Natural killer cell treated with Interleukin-12 subunit alpha and Interleukin-12 subunit beta and Interleukin-15 and Interleukin-18, amount 100 ng/mL, for 72 hours (primary cell): ENCODE data around the gene TK1. TPM values are rescaled to one million over a fixed set of nuclear protein-coding genes. Genes with fewer than 3 reads are reported as not detected.

ENCODE experiments used
- ATAC-seq, 2 donors: fragments of 150-1000 bp; cut with Tn5 transposase in 1 of 2; sonication (Bioruptor Pico), chemical (Tn5 transposase) in 1 of 2; 2 replicates each; pipeline ENCODE4 v1.10.0; 2021
- DNase-seq: peaks from one replicate; pipeline ENCODE4 v3.0.0; 2022; ENCODE audit warnings: low spot score
- H3K27ac Mint-ChIP-seq, 2 donors: 1 replicate in 1 of 2; 2 replicates in 1 of 2; pipeline ENCODE4 v1.8.0; 2022; ENCODE audit warnings: mixed read lengths in 2 of 2, mild to moderate bottlenecking in 1 of 2, moderate library complexity in 1 of 2
- H3K27me3 Mint-ChIP-seq, 2 donors: 1 replicate in 1 of 2; 2 replicates in 1 of 2; pipeline ENCODE4 v1.8.0; 2022; ENCODE audit warnings: mixed read lengths in 2 of 2
- H3K36me3 Mint-ChIP-seq: one replicate; pipeline ENCODE4 v1.8.0; 2022; ENCODE audit warnings: mixed read lengths
- H3K4me1 Mint-ChIP-seq, 2 donors: 1 replicate in 1 of 2; 2 replicates in 1 of 2; pipeline ENCODE4 v1.8.0; 2022; ENCODE audit warnings: low read depth in 2 of 2, mixed read lengths in 2 of 2, mild to moderate bottlenecking in 1 of 2
- H3K4me3 Mint-ChIP-seq: one replicate; pipeline ENCODE4 v1.8.0; 2022; ENCODE audit warnings: mixed read lengths
- H3K9me3 Mint-ChIP-seq: 2 replicates; pipeline ENCODE4 v1.8.0; 2022; ENCODE audit warnings: mixed read lengths
- total RNA-seq, 2 donors: library from RNA; stranded (reverse); gene quantifications; one replicate each; pipeline ENCODE4 v1.2.3, GENCODE V29; 2022

Gene TK1
- total RNA-seq, 2 donors from 2014 or later: 66.8 to 138 TPM

- Mint-ChIP-seq H3K9me3 (no peaks in the 10 kb centered on the region), H3K4me1 (no peaks in the 10 kb centered on the region), H3K27ac (no peak overlapping the region), H3K27me3 (no peaks in the 10 kb centered on the region), H3K4me3 (no peak overlapping the region), H3K36me3 (no peaks in the 10 kb centered on the region)
- DNase-seq (no peak), ATAC-seq (no peak)
Observed at GRCh38 chr17:78206298-78206697, 19.4 kb upstream of the TK1 start.

GRCh38 chr17:78205124-78205775 is 18.4 kb upstream of the TK1 start:
- H3K27me3 Mint-ChIP-seq: no peaks in the 10 kb centered on the region
- H3K4me3 Mint-ChIP-seq: no peak overlapping the region
- no peaks in the 10 kb centered on the region for H3K4me1 Mint-ChIP-seq
- DNase-seq: no peak
- H3K36me3 Mint-ChIP-seq: no peaks in the 10 kb centered on the region
- no peak overlapping the region for H3K27ac Mint-ChIP-seq
- peak in 1 of 2 donors; percentile 6 for ATAC-seq
- no peaks in the 10 kb centered on the region for H3K9me3 Mint-ChIP-seq

- ATAC-seq (no peak), DNase-seq (no peak)
- H3K9me3 Mint-ChIP-seq: no peaks in the 10 kb centered on the region
- no peaks in the 10 kb centered on the region for H3K36me3 Mint-ChIP-seq
- H3K4me1 Mint-ChIP-seq: no peaks in the 10 kb centered on the region
- H3K27me3 Mint-ChIP-seq: no peaks in the 10 kb centered on the region
- H3K27ac Mint-ChIP-seq: no peak overlapping the region
- H3K4me3 Mint-ChIP-seq: no peak overlapping the region
Observed at GRCh38 chr17:78204387-78205123, 17.7 kb upstream of the TK1 start.

- Mint-ChIP-seq H3K36me3 (no peaks in the 10 kb centered on the region), H3K27ac (no peak overlapping the region), H3K4me1 (peaks cover 4 to 8% of the 10 kb centered on the region in 2 donors), H3K9me3 (no peaks in the 10 kb centered on the region), H3K4me3 (no peak overlapping the region), H3K27me3 (no peaks in the 10 kb centered on the region)
- DNase-seq (peak; percentile 32), ATAC-seq (no peak)
Observed at GRCh38 chr17:78202666-78203065, 15.8 kb upstream of the TK1 start.

GRCh38 chr17:78200451-78200850 is 13.6 kb upstream of the TK1 start:
- Mint-ChIP-seq H3K27ac (no peak overlapping the region), H3K9me3 (no peaks in the 10 kb centered on the region), H3K4me3 (no peak overlapping the region), H3K36me3 (no peaks in the 10 kb centered on the region), H3K27me3 (no peaks in the 10 kb centered on the region), H3K4me1 (peaks cover 4 to 8% of the 10 kb centered on the region in 2 donors)
- ATAC-seq (no peak), DNase-seq (no peak)

GRCh38 chr17:78197147-78197832 is 10.4 kb upstream of the TK1 start:
- DNase-seq: no peak
- Mint-ChIP-seq H3K36me3 (no peaks in the 10 kb centered on the region), H3K4me3 (no peak overlapping the region), H3K27me3 (no peaks in the 10 kb centered on the region), H3K9me3 (no peaks in the 10 kb centered on the region), H3K4me1 (peaks cover 4 to 8% of the 10 kb centered on the region in 2 donors), H3K27ac (no peak overlapping the region)
- no peak for ATAC-seq

GRCh38 chr17:78196716-78197115 is 9.9 kb upstream of the TK1 start:
- Mint-ChIP-seq H3K27me3 (no peaks in the 10 kb centered on the region), H3K4me3 (no peak overlapping the region), H3K36me3 (no peaks in the 10 kb centered on the region), H3K27ac (no peak overlapping the region), H3K4me1 (peaks cover 4 to 8% of the 10 kb centered on the region in 2 donors), H3K9me3 (no peaks in the 10 kb centered on the region)
- ATAC-seq: no peak
- DNase-seq: no peak

GRCh38 chr17:78185981-78186691 is 716 bp downstream of the TK1 start:
- H3K36me3 Mint-ChIP-seq: no peaks in the 10 kb centered on the region
- peak overlapping the region; percentile 30 to 51 for H3K27ac Mint-ChIP-seq
- peak overlapping the region; percentile 85 for H3K4me3 Mint-ChIP-seq
- DNase-seq (no peak), ATAC-seq (peak in 1 of 2 donors; percentile 28)
- H3K27me3 Mint-ChIP-seq: no peaks in the 10 kb centered on the region
- no peaks in the 10 kb centered on the region for H3K9me3 Mint-ChIP-seq
- H3K4me1 Mint-ChIP-seq: peaks cover 14% of the 10 kb centered on the region in 2 donors

- Mint-ChIP-seq H3K4me1 (peaks cover 21 to 23% of the 10 kb centered on the region in 2 donors), H3K4me3 (peak overlapping the region; percentile 71), H3K27ac (no peak overlapping the region), H3K36me3 (peaks cover 7% of the 10 kb centered on the region), H3K9me3 (no peaks in the 10 kb centered on the region), H3K27me3 (no peaks in the 10 kb centered on the region)
- DNase-seq (no peak), ATAC-seq (no peak)
Observed at GRCh38 chr17:78184868-78185267, 2.0 kb downstream of the TK1 start.

- H3K27me3 Mint-ChIP-seq: no peaks in the 10 kb centered on the region
- H3K27ac Mint-ChIP-seq: no peak overlapping the region
- no peak for ATAC-seq
- H3K9me3 Mint-ChIP-seq: no peaks in the 10 kb centered on the region
- H3K36me3 Mint-ChIP-seq: peaks cover 7% of the 10 kb centered on the region
- no peak for DNase-seq
- peaks cover 22 to 23% of the 10 kb centered on the region in 2 donors for H3K4me1 Mint-ChIP-seq
- no peak overlapping the region for H3K4me3 Mint-ChIP-seq
Observed at GRCh38 chr17:78184351-78184750, 2.5 kb downstream of the TK1 start.

- Mint-ChIP-seq H3K27ac (no peak overlapping the region), H3K4me1 (peaks cover 23 to 24% of the 10 kb centered on the region in 2 donors)
- ATAC-seq: no peak
Observed at GRCh38 chr17:78183916-78184315, 2.9 kb downstream of the TK1 start.

GRCh38 chr17:78182504-78182903 is 4.3 kb downstream of the TK1 start:
- ATAC-seq: no peak
- peaks cover 23 to 24% of the 10 kb centered on the region in 2 donors for H3K4me1 Mint-ChIP-seq
- DNase-seq: no peak

More at GRCh38 chr17:78183916-78184315, 2.9 kb downstream of the TK1 start:
- Mint-ChIP-seq H3K36me3 (peaks cover 7% of the 10 kb centered on the region), H3K4me3 (no peak overlapping the region), H3K9me3 (no peaks in the 10 kb centered on the region), H3K27me3 (no peaks in the 10 kb centered on the region)
- DNase-seq: no peak

GRCh38 chr17:78180508-78180907 is 6.3 kb downstream of the TK1 start:
- peaks cover 7% of the 10 kb centered on the region for H3K36me3 Mint-ChIP-seq
- DNase-seq (no peak), ATAC-seq (no peak)
- no peaks in the 10 kb centered on the region for H3K9me3 Mint-ChIP-seq
- H3K4me3 Mint-ChIP-seq: peak overlapping the region; percentile 75
- peak overlapping the region; percentile 60 to 90 for H3K27ac Mint-ChIP-seq
- peaks cover 22 to 23% of the 10 kb centered on the region in 2 donors for H3K4me1 Mint-ChIP-seq
- H3K27me3 Mint-ChIP-seq: no peaks in the 10 kb centered on the region

More at GRCh38 chr17:78182504-78182903, 4.3 kb downstream of the TK1 start:
- Mint-ChIP-seq H3K27me3 (no peaks in the 10 kb centered on the region), H3K9me3 (no peaks in the 10 kb centered on the region), H3K36me3 (peaks cover 7% of the 10 kb centered on the region), H3K27ac (peak overlapping the region in 1 of 2 donors; percentile 20), H3K4me3 (no peak overlapping the region)
